Suprapubic skin (tissue), 4 donors: Measurements from ENCODE around the gene CAPS.

ENCODE experiments used
- EP300 ChIP-seq: sonication (generic); formaldehyde crosslinking; IDR thresholded peaks from one replicate; pipeline ENCODE4 v1.6.1; 2017; ENCODE audit warnings: antibody characterized with exemption
- POLR2A ChIP-seq, 2 donors: fragments of 450-650 bp; IDR thresholded peaks; one replicate each; pipeline ENCODE4 v1.6.1; 2017; ENCODE audit warnings: antibody characterized with exemption in 2 of 2, mild to moderate bottlenecking in 2 of 2, moderate library complexity in 2 of 2
- POLR2AphosphoS5 ChIP-seq, 3 donors: sonication (generic); formaldehyde crosslinking; IDR thresholded peaks; one replicate each; pipeline ENCODE4 v1.6.1; 2017; ENCODE audit warnings: antibody characterized with exemption in 3 of 3
- TF ChIP-seq, protein P1 (sequence below), 2 donors: fragments of 200-600 bp in 1 of 2; fragments of 450-650 bp in 1 of 2; sonication (generic) in 1 of 2; IDR thresholded peaks; one replicate each; pipeline ENCODE4 v1.5.1; 2016 to 2019; ENCODE audit warnings: antibody characterized with exemption in 2 of 2, mild to moderate bottlenecking in 1 of 2, moderate library complexity in 1 of 2

- TF ChIP-seq, protein P1, sequence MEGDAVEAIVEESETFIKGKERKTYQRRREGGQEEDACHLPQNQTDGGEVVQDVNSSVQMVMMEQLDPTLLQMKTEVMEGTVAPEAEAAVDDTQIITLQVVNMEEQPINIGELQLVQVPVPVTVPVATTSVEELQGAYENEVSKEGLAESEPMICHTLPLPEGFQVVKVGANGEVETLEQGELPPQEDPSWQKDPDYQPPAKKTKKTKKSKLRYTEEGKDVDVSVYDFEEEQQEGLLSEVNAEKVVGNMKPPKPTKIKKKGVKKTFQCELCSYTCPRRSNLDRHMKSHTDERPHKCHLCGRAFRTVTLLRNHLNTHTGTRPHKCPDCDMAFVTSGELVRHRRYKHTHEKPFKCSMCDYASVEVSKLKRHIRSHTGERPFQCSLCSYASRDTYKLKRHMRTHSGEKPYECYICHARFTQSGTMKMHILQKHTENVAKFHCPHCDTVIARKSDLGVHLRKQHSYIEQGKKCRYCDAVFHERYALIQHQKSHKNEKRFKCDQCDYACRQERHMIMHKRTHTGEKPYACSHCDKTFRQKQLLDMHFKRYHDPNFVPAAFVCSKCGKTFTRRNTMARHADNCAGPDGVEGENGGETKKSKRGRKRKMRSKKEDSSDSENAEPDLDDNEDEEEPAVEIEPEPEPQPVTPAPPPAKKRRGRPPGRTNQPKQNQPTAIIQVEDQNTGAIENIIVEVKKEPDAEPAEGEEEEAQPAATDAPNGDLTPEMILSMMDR (IDR thresholded peaks at IDR 0.05): no peak
- TF ChIP-seq POLR2A (IDR thresholded peaks at IDR 0.05) (no peak), POLR2AphosphoS5 (IDR thresholded peaks at IDR 0.05) (no peak), EP300 (no peak)
Measured at GRCh38 chr19:5929625-5930024, 15.6 kb downstream of the CAPS start.
